Motor neuron (in vitro differentiated cells): ENCODE measurements around the gene CIBAR2. TPM values are rescaled to one million over a fixed set of nuclear protein-coding genes. Genes with fewer than 3 reads are reported as not detected.
A peak's percentile ranks its signal among the peaks of the same experiment; 100 is the strongest.
"Not testable (repeated sequence)": the region's sequence is repeated elsewhere in the genome, so short reads cannot be mapped to it uniquely, and the experiment has no call there.

ENCODE experiments used
- ATAC-seq, 8 experiments: fragments of 200-7000 bp; cut with Tn5 transposase; replicated peaks in 6 of 8; 2 replicates each; pipeline ENCODE4 v1.8.0; 2021; ENCODE audit warnings: mild to moderate bottlenecking in 8 of 8, moderate library complexity in 8 of 8
- H3K27ac ChIP-seq, 2 donors: fragments of 250-450 bp; sonication (Bioruptor Pico); 2 replicates each; pipeline ENCODE4 v1.9.0; 2021; ENCODE audit warnings: antibody characterized with exemption in 2 of 2, mild to moderate bottlenecking in 2 of 2, moderate library complexity in 1 of 2
- H3K4me1 ChIP-seq, 2 donors: fragments of 250-450 bp; sonication (Bioruptor Pico); replicated peaks in 1 of 2; 2 replicates each; pipeline ENCODE4 v1.6.1; 2021; ENCODE audit warnings: antibody characterized with exemption in 2 of 2, mild to moderate bottlenecking in 2 of 2, moderate library complexity in 1 of 2
- H3K4me3 ChIP-seq, 5 donors: fragments of 250-450 bp; sonication (Bioruptor Pico); 2 replicates each; pipeline ENCODE4 v1.9.0; 2021; ENCODE audit warnings: antibody characterized with exemption in 5 of 5, mild to moderate bottlenecking in 5 of 5, moderate library complexity in 4 of 5
- WGBS, 10 experiments: fragments of 450-650 bp; shearing (Covaris generic); methylation state at CpG; one replicate each; pipeline ENCODE4 v1.0.0; 2022; 5-methylcytosine and 5-hydroxymethylcytosine counted together
- in situ Hi-C, 9 experiments: fragments of 400-800 bp; cut with MboI; loops; one replicate each; pipeline ENCODE4 v1.15.0; 2021; ENCODE audit warnings: low sequenced_read_pairs in 9 of 9, low pct_unique_long_range_greater_than_20kb in 2 of 9; ENCODE audit not compliant: unreplicated experiment in 9 of 9
- total RNA-seq, 8 experiments: library from RNA; unstranded; fragments of 300-600 nt; gene quantifications; 2 replicates each; pipeline versions ENCODE4 v1.2.3 to v1.2.4, GENCODE V29; 2022

Gene CIBAR2
- total RNA-seq, 8 experiments from 2014 or later, result 0.37 to 19.0 (median 0.98) TPM; not detected in 3

DNA sequence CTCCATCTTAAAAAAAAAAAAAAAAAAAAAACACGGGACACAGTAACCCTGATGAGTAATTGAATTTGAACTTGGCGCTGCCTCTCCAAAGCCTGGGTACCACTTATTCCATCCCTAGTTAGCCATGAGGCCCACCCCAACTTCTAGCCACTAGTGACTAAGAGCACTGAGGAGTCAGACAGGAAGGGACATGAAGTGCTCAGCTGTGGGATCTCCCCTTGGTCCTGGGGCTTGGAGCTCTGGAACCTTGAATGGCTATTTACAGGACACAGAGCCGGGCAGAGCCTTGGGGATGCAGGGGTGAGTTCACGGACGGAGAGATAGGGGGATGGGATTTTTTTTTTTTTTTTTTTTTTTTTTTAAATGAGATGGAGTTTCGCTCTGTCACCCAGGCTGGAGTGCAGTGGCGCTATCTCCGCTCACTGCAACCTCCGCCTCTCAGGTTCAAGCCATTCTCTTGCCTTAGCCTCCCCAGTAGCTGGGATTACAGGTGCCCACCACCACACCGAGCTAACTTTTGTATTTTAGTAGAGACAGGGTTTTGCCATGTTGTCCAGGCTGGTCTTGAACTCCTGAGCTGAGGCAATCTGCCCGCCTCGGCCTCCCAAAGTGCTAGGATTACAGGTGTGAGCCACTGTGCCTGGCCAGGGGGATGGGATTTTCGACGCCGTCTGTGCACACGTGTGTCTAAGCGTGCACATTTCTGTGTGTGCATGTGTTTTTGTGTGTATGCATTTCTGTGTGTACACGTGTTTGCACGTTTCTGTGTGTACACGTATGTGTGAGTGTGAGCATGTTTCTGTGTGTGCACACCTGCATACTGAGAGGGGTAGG, 20.4 kb upstream of the CIBAR2 start:
- peaks cover 18 to 28% of the 10 kb centered on the region in 2 donors for H3K4me1 ChIP-seq
- H3K4me3 ChIP-seq, result no peak overlapping the region
- ATAC-seq, result no peak
- in situ Hi-C loops, result no loop called here
- WGBS, 10 experiments, result 88 to 100% (median 92%) methylated on average over 1 to 10 of the region's 20 CpGs; no CpG with 5 or more reads in 3 of the 10 experiments
- no peak overlapping the region for H3K27ac ChIP-seq

DNA sequence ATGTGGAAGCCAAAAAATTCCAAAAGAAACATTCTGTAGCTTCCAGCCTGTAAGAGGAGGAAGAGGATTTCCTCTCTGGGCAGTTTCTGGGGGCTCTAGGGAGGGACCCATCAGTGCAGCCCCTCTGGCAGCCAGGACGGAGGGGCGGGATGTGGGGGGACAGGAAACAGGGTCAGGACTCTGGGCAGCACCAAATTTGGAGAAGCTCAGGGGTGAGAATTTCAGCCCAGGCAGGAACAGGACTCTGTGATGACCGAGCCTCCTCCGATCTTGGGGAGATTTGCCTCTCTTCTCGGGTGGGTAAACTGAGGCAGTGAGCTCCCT, 18.4 kb upstream of the CIBAR2 start:
- no peak for ATAC-seq
- H3K4me1 ChIP-seq, result peaks cover 26% of the 10 kb centered on the region in 2 donors
- no peak overlapping the region for H3K27ac ChIP-seq
- in situ Hi-C loops, result no loop called here
- no CpG with 5 or more reads among the region's 5 CpGs for WGBS, 10 experiments
- H3K4me3 ChIP-seq, result no peak overlapping the region

DNA sequence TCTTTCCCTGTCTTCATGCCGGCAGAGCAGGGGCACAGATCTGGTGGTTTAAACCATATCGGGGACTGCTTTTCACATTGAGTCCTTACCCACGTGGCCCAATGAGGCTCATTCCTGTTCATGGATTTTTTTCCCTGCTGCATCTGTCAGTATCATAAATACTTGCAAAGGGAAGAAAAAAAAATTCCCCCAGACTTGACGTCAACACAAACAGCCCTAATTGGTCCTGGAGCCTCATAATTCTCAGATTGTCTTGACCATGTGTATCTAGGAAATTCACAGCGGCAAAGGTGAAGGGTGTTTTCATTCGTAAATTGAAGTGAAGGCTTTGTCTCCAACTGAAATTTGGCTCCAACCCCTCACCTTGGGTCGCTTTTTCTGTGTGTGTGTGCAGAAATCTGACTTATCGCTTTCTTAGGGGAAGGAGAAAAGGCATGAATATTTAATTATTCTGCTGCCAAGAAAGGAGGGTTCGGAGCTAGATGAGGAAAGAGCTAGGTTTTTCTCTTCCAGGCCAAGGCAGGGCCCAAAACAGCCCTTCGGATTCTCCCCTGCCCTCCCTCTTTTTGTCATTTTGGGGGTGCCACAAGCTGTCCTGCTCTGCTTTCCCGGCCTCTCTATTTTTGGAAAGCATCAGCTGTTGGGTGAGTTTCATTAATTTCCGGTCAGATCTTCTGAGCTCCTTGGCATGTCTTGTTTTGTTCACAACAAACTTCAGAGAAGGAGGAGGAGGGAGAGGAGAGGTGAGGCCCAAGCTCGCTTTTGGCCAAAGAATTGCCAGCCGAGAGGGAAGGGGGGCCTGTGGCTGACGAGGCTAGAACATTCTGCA, 17.8 kb upstream of the CIBAR2 start:
- in situ Hi-C loops, result no loop called here
- Histone ChIP-seq H3K27ac (peak overlapping the region; percentile 28 to 31), H3K4me1 (peaks cover 26% of the 10 kb centered on the region in 2 donors), H3K4me3 (no peak overlapping the region)
- WGBS, 10 experiments, result 12 to 80% (median 59%) methylated on average over 5 to 11 of the region's 15 CpGs
- peak; percentile 11 to 83 (median 68) for ATAC-seq

DNA sequence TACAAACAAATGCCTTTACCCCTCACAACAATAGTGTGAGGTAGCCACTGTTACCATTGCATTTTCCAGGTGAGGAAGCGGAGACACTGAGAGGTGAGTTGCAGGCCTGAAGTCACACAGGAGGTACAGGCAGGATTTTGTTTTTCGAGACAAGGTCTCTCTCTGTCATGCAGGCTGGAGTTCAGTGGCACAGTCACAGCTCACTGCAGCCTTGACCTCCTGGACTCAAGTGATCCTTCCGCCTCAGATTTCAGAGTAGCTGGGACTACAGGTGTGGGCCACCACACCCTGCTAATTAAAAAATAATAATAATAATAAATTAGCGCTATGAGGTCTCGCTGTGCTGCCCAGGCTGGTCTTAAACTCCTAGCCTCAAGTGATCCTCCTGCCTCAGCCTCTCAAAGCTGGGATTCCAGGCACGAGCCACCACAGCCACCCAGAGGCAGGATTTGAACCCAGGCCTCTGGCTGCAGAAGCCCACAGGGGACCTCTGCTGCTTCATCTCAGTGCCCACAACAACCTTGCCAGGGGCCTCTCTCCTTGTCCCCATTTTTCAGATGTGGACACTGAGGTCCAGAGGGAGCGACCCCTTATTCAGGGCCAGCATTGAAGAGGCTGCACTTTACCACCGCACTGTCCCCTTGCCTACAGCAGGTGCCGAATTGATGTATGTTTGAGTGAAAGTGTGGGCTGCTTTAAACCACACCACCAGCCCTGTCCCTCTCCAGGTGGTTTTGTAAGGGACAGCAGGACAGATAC, 16.0 kb upstream of the CIBAR2 start:
- no peak overlapping the region for H3K27ac ChIP-seq
- no peak for ATAC-seq
- H3K4me3 ChIP-seq, result no peak overlapping the region
- in situ Hi-C loops, result no loop called here
- H3K4me1 ChIP-seq, result peaks cover 26% of the 10 kb centered on the region in 2 donors
- 80 to 100% (median 90%) methylated on average over 1 to 7 of the region's 9 CpGs; no CpG with 5 or more reads in 2 of the 10 experiments for WGBS, 10 experiments

DNA sequence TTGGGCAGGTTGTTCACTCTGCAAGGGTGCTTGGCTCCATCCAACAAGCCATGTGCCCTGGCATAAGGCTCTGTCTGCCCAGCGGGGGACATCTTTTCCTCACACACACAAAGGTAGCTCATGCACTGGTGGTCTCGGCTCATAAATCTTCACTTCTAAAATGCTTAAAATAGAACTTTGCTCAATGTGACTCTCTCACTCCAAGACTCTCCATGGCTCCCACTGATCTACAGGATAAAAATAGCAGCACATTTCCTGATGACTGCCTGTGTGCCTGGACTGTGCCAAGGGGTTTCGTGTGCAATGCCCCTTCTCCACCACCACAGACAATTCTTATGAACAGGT, 15.1 kb upstream of the CIBAR2 start:
- Histone ChIP-seq H3K27ac (no peak overlapping the region), H3K4me3 (no peak overlapping the region), H3K4me1 (peaks cover 26% of the 10 kb centered on the region in 2 donors)
- in situ Hi-C loops, result no loop called here
- ATAC-seq, result no peak
- 67 to 100% (median 83%) methylated on average over 1 to 3 of the region's 3 CpGs; no CpG with 5 or more reads in 5 of the 10 experiments for WGBS, 10 experiments

DNA sequence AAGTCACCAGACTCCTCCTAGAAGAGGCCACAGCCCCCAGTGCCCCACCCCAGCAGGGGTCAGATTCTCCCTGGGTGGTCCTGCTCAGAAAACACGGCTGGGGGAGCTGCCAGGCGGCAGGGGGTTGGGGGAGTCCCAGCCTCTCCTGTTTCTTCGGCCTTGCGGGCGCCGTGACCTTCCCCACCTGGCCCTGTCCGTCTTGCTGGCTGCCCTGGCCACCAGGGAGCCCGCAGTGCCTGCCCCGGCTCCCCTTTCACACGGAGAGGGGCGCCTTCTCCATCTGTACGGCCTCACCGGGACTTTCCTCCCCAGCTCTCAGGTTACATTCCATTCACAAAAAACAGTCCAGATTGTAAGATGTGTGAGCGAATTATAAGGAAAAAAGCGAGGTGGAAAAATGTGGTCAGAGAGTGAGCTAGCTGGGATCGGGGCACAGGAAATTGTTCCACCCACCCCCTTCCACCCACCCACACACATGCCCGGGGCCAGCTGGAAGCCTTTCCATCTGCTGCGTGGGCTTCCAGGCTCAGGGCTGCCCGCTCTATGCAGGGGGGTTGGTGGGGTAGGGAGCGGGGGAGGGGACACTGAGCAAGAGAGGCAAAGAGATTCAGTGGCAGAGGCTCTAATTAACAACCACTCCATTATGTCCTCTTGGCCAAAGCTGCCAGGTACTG, 14.6 kb upstream of the CIBAR2 start:
- ATAC-seq, result peak; percentile 13 to 66 (median 48)
- H3K4me1 ChIP-seq, result peaks cover 26% of the 10 kb centered on the region in 2 donors
- no peak overlapping the region for H3K4me3 ChIP-seq
- 0 to 20% methylated on average over 1 to 3 of the region's 20 CpGs; no CpG with 5 or more reads in 8 of the 10 experiments for WGBS, 10 experiments
- peak overlapping the region in 1 of 2 donors; percentile 43 for H3K27ac ChIP-seq
- in situ Hi-C loops, result no loop called here

DNA sequence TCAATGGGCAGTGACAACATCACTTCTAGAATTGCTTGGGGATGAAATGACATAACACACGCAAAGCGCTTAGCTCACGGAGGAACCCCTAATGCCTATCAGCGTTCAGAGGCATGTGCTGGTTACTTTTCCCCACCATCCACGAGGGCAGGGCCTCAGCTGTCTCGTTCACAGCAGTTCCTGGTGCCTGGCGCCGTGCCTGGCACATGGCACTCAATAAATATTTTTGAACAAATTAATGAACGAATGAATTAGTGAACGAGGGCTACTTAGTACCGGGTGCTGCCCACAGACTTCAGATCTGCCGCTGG, 14.1 kb upstream of the CIBAR2 start:
- Histone ChIP-seq H3K4me3 (no peak overlapping the region), H3K4me1 (peaks cover 26% of the 10 kb centered on the region in 2 donors), H3K27ac (peak overlapping the region in 1 of 2 donors; percentile 43)
- WGBS, 10 experiments, result 39 to 85% (median 47%) methylated on average over 3 to 10 of the region's 12 CpGs; no CpG with 5 or more reads in 5 of the 10 experiments
- peak in 1 of 8 experiments; percentile 1 for ATAC-seq
- in situ Hi-C loops, result no loop called here

DNA sequence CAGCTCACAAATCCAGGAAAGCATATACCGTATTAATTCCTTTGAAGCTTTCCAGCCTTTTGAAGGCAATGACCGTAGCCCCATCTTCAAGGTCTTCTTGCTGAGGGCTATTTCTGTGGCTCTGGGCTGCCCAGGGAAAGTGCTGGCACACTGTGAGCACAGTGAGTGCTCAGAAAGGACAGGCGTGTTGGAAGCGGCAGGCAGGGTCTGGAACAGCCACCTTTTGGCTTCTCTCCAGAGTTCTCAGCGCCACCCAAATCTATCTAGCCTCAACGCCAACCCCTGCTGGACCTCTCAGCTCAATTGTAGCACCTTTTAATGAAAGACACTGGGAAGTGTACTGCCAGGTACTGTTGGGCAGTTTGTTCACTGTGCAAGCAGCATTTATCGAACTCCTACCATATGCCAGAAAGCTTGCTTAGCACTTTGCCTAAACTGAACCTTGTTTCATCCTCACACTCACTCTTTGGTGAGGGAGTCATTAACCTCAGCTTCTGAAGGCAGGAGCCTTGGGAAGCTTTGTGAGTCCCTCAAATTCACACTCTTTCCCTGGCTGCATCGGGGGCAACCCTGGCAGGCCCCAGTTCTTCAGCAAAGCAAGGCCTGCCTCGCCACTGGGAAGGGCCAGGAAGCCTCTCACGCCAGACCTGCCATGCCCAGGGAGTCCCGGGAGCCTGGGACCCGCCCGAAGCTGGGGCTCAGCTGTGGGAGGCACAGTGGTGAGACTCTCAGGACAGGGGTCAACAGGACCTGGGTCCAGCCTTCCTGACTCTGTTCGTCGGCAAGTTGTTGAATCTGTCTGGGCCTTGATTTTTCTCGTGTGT, 13.5 kb upstream of the CIBAR2 start:
- Histone ChIP-seq H3K4me3 (no peak overlapping the region), H3K27ac (no peak overlapping the region), H3K4me1 (peaks cover 26% of the 10 kb centered on the region in 2 donors)
- in situ Hi-C loops, result no loop called here
- WGBS, 10 experiments, result 49 to 89% (median 73%) methylated on average over 2 to 13 of the region's 16 CpGs; no CpG with 5 or more reads in 1 of the 10 experiments
- peak in 1 of 8 experiments; percentile 36 for ATAC-seq

DNA sequence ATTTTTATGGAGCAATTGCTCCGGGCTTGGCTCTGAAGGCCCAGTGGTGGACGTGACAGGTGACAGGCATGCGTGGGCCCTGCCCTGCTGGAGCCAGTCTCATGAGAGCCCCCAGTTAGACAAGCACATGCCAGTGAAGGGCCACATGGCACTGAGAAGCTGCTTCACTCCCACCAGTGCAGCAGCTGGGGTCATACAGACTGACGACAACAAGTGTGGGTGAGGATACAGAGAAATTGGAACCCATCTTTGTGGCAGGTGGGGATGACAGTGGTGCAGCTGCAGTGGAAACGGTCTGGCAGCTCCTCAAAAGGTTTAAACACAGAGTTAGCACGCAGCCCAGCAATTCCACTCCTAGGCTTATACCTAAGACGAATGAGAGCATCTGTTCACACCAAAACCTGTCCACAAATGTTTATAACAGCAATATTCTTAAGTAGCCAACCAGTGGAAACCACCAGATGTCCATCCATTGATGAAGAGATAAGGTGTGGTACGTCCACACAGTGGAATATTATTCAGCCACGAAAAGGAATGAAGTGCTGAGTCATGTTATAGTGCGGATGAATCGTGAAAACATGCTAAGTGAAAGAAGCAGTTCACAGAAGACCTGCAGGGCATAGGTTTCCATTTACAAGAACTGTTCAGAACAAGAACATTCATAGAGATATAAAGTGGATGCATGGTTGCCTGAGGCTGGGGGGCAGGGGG, 12.5 kb upstream of the CIBAR2 start:
- WGBS, 10 experiments, result 62 to 100% (median 96%) methylated on average over 1 to 8 of the region's 11 CpGs; no CpG with 5 or more reads in 2 of the 10 experiments
- peaks cover 17% of the 10 kb centered on the region in 2 donors for H3K4me1 ChIP-seq
- H3K4me3 ChIP-seq, result no peak overlapping the region
- H3K27ac ChIP-seq, result no peak overlapping the region
- ATAC-seq, result peak in 1 of 8 experiments; percentile 22
- in situ Hi-C loops, result loop anchor here in 2 of 9 experiments (25.0 kb wide), 2 partner anchors 113 to 163 kb away; no protein-coding TSS in a partner anchor

DNA sequence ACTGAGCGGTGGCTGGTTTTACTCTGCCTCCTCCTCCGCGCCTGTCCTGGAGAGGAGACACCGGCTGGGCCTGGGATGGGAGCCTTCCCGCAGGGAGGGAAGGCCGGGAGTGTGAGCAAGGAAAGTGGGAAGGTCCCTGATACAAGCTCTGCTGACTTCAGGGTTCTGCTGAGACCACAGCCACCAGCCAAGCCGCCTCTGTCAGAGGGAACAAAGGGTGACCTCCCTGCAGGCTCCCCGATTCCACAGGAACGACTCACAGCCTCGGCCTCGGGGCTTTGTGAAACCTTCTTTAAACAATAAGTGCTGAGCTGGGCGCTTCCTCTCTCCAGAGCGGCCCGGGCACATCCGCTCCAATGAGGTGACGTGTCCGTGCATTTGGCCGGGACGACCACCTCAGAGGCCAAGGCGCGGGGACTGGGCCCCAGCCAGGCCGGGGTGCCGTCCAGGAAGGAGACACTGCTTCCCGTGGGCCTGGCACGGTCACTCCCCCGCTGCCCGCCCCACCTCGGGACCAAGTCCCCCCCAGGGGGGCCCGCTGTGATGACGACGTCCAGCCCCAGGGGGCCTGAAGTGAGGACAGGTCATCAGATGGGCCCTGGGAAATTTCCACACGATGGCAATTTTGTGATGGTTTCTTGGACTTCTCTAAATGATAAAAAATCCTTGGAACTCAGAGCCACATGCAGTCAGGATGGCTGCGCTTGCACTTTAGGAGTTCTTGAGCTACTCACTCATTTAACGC, 11.8 kb upstream of the CIBAR2 start:
- in situ Hi-C loops, result loop anchor here in 2 of 9 experiments (25.0 kb wide), 2 partner anchors 113 to 163 kb away; no protein-coding TSS in a partner anchor
- peak in 6 of 8 experiments; percentile 10 to 45 (median 14) for ATAC-seq
- Histone ChIP-seq H3K27ac (no peak overlapping the region), H3K4me3 (no peak overlapping the region), H3K4me1 (peaks cover 12 to 14% of the 10 kb centered on the region in 2 donors)
- 39 to 100% (median 72%) methylated on average over 1 to 11 of the region's 34 CpGs; no CpG with 5 or more reads in 4 of the 10 experiments for WGBS, 10 experiments

DNA sequence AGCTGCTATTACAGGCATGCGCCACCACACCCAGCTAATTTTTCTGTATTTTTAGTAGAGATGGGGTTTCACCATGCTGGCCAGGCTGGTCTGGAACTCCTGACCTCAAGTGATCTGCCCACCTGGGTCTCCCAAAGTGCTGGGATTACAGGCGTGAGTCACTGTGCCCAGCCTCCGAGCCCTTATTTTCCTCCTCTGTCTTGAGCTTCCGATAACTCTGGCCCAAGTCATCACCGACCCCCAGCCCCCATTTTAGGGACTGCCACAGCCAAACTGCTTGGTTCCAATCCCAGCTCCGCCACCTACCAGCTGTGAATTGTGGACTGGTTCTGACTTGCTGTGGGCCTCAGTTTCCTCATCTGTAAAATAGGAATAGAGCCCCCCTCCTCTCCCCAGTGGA, 11.2 kb upstream of the CIBAR2 start:
- WGBS, 10 experiments, result 87 to 100% (median 97%) methylated on average over 1 to 5 of the region's 6 CpGs; no CpG with 5 or more reads in 3 of the 10 experiments
- not testable (repeated sequence) for H3K27ac ChIP-seq, H3K4me3 ChIP-seq, ATAC-seq
- peaks cover 12 to 14% of the 10 kb centered on the region in 2 donors for H3K4me1 ChIP-seq
- in situ Hi-C loops, result loop anchor here in 2 of 9 experiments (25.0 kb wide), 2 partner anchors 114 to 164 kb away; no protein-coding TSS in a partner anchor
